ENCODE data around the gene ARID1B. TPM values are rescaled to one million over a fixed set of nuclear protein-coding genes. Genes with fewer than 3 reads are reported as not detected.

The ARID1B gene
- total and polyA plus RNA-seq, 8 donors = 16.2 to 68.0 (median 42.5) TPM

DNA sequence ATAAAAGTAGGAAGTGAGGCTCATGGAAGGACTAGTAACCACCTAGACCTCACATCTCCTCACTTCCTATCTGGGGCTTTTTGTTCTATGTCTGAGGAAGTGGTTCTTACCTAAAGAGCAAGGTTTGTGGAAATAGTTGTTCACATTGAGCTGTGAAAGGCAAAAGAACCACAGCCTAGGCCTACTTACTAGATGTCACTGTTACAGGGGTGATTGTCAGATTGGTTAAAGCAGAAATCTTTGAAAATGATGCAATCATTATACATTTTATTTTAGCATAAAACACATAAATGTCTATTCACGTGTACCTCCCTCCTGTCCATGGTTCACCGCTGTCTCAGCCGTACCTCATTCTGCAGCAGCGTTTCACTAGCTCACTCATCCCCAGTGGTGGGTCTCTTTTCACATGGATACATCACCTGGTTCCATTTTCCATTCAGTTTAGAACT, 277.4 kb downstream of the ARID1B start:
- FAIRE-seq (no peak), ATAC-seq (peak in 1 of 4 donors; percentile 29)

DNA sequence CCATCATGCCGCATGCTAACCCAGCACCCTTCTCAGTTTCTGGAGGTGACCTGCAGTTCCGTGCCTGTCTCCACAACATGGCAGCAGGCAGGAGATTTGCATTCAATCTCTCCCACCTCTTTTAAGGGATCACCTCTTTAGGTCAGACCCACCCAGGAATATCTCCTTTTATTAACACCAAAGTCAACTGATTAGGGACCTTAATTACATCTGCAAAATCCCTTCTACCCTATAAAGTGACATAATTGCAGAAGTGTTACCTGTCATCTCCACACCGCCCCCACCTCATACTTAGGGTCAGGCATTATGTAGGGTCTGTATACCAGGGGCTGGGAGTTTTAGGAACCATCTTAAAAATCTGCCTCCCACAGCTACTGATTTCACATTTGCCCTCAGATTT, 278.7 kb downstream of the ARID1B start:
- 98 to 100% methylated on average over 3 of the region's 3 CpGs for WGBS, 2 donors

More for the DNA sequence above, 277.4 kb downstream of the ARID1B start:
- Histone ChIP-seq H3K4me1 (peaks cover 5 to 8% (median 6%) of the 10 kb centered on the region in 3 donors), H3K27ac (no peak overlapping the region), H3K4me3 (no peak overlapping the region), H3K36me3 (no peaks in the 10 kb centered on the region), H3K9me3 (no peaks in the 10 kb centered on the region), H3K27me3 (no peaks in the 10 kb centered on the region)
- TF ChIP-seq, protein P1, sequence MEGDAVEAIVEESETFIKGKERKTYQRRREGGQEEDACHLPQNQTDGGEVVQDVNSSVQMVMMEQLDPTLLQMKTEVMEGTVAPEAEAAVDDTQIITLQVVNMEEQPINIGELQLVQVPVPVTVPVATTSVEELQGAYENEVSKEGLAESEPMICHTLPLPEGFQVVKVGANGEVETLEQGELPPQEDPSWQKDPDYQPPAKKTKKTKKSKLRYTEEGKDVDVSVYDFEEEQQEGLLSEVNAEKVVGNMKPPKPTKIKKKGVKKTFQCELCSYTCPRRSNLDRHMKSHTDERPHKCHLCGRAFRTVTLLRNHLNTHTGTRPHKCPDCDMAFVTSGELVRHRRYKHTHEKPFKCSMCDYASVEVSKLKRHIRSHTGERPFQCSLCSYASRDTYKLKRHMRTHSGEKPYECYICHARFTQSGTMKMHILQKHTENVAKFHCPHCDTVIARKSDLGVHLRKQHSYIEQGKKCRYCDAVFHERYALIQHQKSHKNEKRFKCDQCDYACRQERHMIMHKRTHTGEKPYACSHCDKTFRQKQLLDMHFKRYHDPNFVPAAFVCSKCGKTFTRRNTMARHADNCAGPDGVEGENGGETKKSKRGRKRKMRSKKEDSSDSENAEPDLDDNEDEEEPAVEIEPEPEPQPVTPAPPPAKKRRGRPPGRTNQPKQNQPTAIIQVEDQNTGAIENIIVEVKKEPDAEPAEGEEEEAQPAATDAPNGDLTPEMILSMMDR (IDR thresholded peaks at IDR 0.05) = no peak
- intact Hi-C loops (cut with DNase I) = no loop called here
- DNase-seq = no peak
- WGBS, 2 donors = 95 to 98% methylated on average over 4 of the region's 4 CpGs

GRCh38 chr6:157056275-157056674, 279.1 kb downstream of the ARID1B start:
- 84 to 90% methylated on average over 1 of the region's 1 CpG for whole genome bisulfite sequencing, 2 donors
- H3K36me3 ChIP-seq = no peaks in the 10 kb centered on the region
- intact Hi-C loops (cut with DNase I) = no loop called here
- H3K9me3 ChIP-seq = no peaks in the 10 kb centered on the region
- FAIRE-seq = no peak
- H3K4me1 ChIP-seq = peaks cover 11 to 17% (median 16%) of the 10 kb centered on the region in 3 donors
- no peaks in the 10 kb centered on the region for H3K27me3 ChIP-seq
- no peak overlapping the region for H3K4me3 ChIP-seq
- H3K27ac ChIP-seq = no peak overlapping the region
- no peak for ATAC-seq
- no peak for DNase-seq
- TF ChIP-seq, protein P1 (IDR thresholded peaks at IDR 0.05) = no peak

More for the DNA sequence above, 278.7 kb downstream of the ARID1B start:
- Histone ChIP-seq H3K36me3 (no peaks in the 10 kb centered on the region), H3K9me3 (no peaks in the 10 kb centered on the region), H3K27me3 (no peaks in the 10 kb centered on the region), H3K4me3 (no peak overlapping the region), H3K27ac (no peak overlapping the region), H3K4me1 (peaks cover 11 to 17% (median 16%) of the 10 kb centered on the region in 3 donors)
- intact Hi-C loops (cut with DNase I) = no loop called here
- DNase-seq (no peak), FAIRE-seq (no peak), ATAC-seq (no peak)
- TF ChIP-seq, protein P1 (IDR thresholded peaks at IDR 0.05) = no peak

DNA sequence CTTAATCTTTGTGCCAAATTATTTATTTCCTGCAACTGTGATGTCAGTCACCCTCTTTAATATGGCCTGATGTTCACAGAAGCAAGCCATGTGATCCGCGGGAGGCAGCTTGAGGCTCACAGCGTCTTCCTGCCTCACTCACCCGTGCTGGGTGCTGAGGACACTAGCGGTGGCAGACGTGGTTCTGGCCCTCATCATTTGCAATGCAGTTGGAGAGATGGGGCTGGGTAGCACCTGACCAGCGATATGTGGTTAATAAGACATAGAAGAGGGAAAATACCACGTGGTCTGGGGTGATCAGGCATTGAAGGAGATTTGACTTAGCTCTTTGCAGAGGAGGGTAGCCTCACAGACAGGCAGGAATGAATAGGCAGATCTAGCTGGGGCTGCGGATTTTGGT, 281.4 kb downstream of the ARID1B start:
- Histone ChIP-seq H3K27ac (no peak overlapping the region), H3K4me3 (no peak overlapping the region), H3K27me3 (no peaks in the 10 kb centered on the region), H3K4me1 (peaks cover 11 to 21% (median 16%) of the 10 kb centered on the region in 3 donors), H3K36me3 (no peaks in the 10 kb centered on the region), H3K9me3 (no peaks in the 10 kb centered on the region)
- WGBS, 2 donors = 91 to 94% methylated on average over 9 of the region's 9 CpGs
- intact Hi-C loops (cut with DNase I) = no loop called here
- DNase-seq (no peak), ATAC-seq (no peak), FAIRE-seq (no peak)
- TF ChIP-seq, protein P1 (IDR thresholded peaks at IDR 0.05) = no peak

GRCh38 chr6:157059781-157060180, 282.6 kb downstream of the ARID1B start:
- ATAC-seq (peak; percentile 46 to 74 (median 68)), FAIRE-seq (no peak), DNase-seq (peak in 2 of 6 donors; percentile 17 to 21)
- Histone ChIP-seq H3K4me3 (no peak overlapping the region), H3K9me3 (no peaks in the 10 kb centered on the region), H3K4me1 (peaks cover 11 to 21% (median 16%) of the 10 kb centered on the region in 3 donors), H3K27ac (no peak overlapping the region), H3K27me3 (no peaks in the 10 kb centered on the region), H3K36me3 (no peaks in the 10 kb centered on the region)
- TF ChIP-seq, protein P1 (IDR thresholded peaks at IDR 0.05) = no peak
- intact Hi-C loops (cut with DNase I) = no loop called here
- 6 to 13% methylated on average over 4 of the region's 4 CpGs for WGBS, 2 donors

All from pancreas (tissue), 10 donors.